Mesenchymal stem cell (in vitro differentiated cells and primary cell): ENCODE measurements around the gene TBX10.

Experiments used
- DNase-seq: peaks from one replicate; pipeline ENCODE4 v3.0.0-alpha.2; 2013
- H2AFZ ChIP-seq: one replicate; pipeline ENCODE4 v1.6.1; 2013; ENCODE audit warnings: low read depth, mild to moderate bottlenecking, control low read depth, inconsistent platforms, low read length, moderate library complexity
- H2AK5ac ChIP-seq: 2 replicates; pipeline ENCODE4 v1.6.1; 2013; ENCODE audit warnings: low read length, moderate library complexity, mild to moderate bottlenecking, inconsistent platforms; ENCODE audit not compliant: severe bottlenecking
- H2BK120ac ChIP-seq: one replicate; pipeline ENCODE4 v1.6.1; 2013; ENCODE audit warnings: low read depth, mild to moderate bottlenecking, inconsistent platforms, low read length, moderate library complexity
- H2BK12ac ChIP-seq, 2 experiments: one replicate each; pipeline ENCODE4 v1.6.1; 2013; ENCODE audit warnings: inconsistent platforms in 2 of 2, low read length in 2 of 2, mild to moderate bottlenecking in 2 of 2, moderate library complexity in 2 of 2, control low read depth in 1 of 2
- H2BK15ac ChIP-seq: one replicate; pipeline ENCODE4 v1.6.1; 2013; ENCODE audit warnings: mild to moderate bottlenecking, low read depth, inconsistent platforms; ENCODE audit not compliant: poor library complexity, severe bottlenecking
- H2BK5ac ChIP-seq: 2 replicates; pipeline ENCODE4 v1.6.1; 2013; ENCODE audit warnings: low read depth, mild to moderate bottlenecking, low read length, control low read depth, inconsistent platforms; ENCODE audit not compliant: poor library complexity, severe bottlenecking
- H3K14ac ChIP-seq, 2 experiments: one replicate each; pipeline ENCODE4 v1.6.1; 2013; ENCODE audit warnings: inconsistent platforms in 2 of 2, low read length in 2 of 2, control low read depth in 1 of 2, mild to moderate bottlenecking in 1 of 2, moderate library complexity in 1 of 2
- H3K18ac ChIP-seq, 2 experiments: one replicate each; pipeline ENCODE4 v1.6.1; 2013; ENCODE audit warnings: inconsistent platforms in 2 of 2, low read length in 2 of 2, control low read depth in 1 of 2, low read depth in 1 of 2, mild to moderate bottlenecking in 1 of 2
- H3K23ac ChIP-seq, 2 experiments: one replicate each; pipeline ENCODE4 v1.6.1; 2013; ENCODE audit warnings: inconsistent platforms in 2 of 2, low read length in 2 of 2, mild to moderate bottlenecking in 2 of 2, moderate library complexity in 2 of 2, control low read depth in 1 of 2
- H3K27ac ChIP-seq: 2 replicates; pipeline ENCODE4 v1.5.1; 2013; ENCODE audit warnings: mild to moderate bottlenecking, moderate library complexity, low read length, control low read depth, inconsistent platforms; ENCODE audit not compliant: poor library complexity, severe bottlenecking
- H3K27me3 ChIP-seq, 2 experiments: 2 replicates each; pipeline versions ENCODE4 v1.6.1 to v1.7.0; 2013; ENCODE audit warnings: low read length in 2 of 2, mild to moderate bottlenecking in 2 of 2, moderate library complexity in 2 of 2, control low read depth in 1 of 2, inconsistent platforms in 1 of 2; ENCODE audit not compliant: control insufficient read depth in 1 of 2, insufficient read depth in 1 of 2
- H3K36me3 ChIP-seq, 2 experiments: 2 replicates each; pipeline versions ENCODE4 v1.6.1 to v1.7.0; 2013; ENCODE audit warnings: low read length in 2 of 2, control low read depth in 1 of 2, inconsistent platforms in 1 of 2, low read depth in 1 of 2, mild to moderate bottlenecking in 1 of 2; ENCODE audit not compliant: insufficient read depth in 2 of 2, control insufficient read depth in 1 of 2
- H3K4ac ChIP-seq, 2 experiments: one replicate each; pipeline ENCODE4 v1.6.1; 2013; ENCODE audit warnings: inconsistent platforms in 2 of 2, low read length in 2 of 2, mild to moderate bottlenecking in 2 of 2, moderate library complexity in 2 of 2, control low read depth in 1 of 2, low read depth in 1 of 2
- H3K4me1 ChIP-seq: 2 replicates; pipeline ENCODE4 v1.6.1; 2013; ENCODE audit warnings: low read depth, low read length, control low read depth; ENCODE audit not compliant: control insufficient read depth, insufficient read depth
- H3K4me2 ChIP-seq: 2 replicates; pipeline ENCODE4 v1.6.1; 2013; ENCODE audit warnings: low read length, mild to moderate bottlenecking, inconsistent platforms; ENCODE audit not compliant: poor library complexity, severe bottlenecking
- H3K4me3 ChIP-seq, 2 experiments: 2 replicates each; pipeline versions ENCODE4 v1.5.1 to v1.7.0; 2013; ENCODE audit warnings: low read length in 2 of 2, mild to moderate bottlenecking in 2 of 2, control low read depth in 1 of 2, low read depth in 1 of 2; ENCODE audit not compliant: insufficient read depth in 1 of 2
- H3K79me1 ChIP-seq: replicated peaks from 2 replicates; pipeline ENCODE4 v1.6.1; 2013; ENCODE audit warnings: mild to moderate bottlenecking, control low read depth, low read length, inconsistent platforms; ENCODE audit not compliant: poor library complexity, severe bottlenecking
- H3K9ac ChIP-seq: 2 replicates; pipeline ENCODE4 v1.7.0; 2013; ENCODE audit warnings: mild to moderate bottlenecking, low read length, moderate library complexity
- H3K9me3 ChIP-seq: 2 replicates; pipeline ENCODE4 v1.7.0; 2013; ENCODE audit warnings: mild to moderate bottlenecking, low read length; ENCODE audit not compliant: control insufficient read depth
- H4K8ac ChIP-seq: one replicate; pipeline ENCODE4 v1.6.1; 2013; ENCODE audit warnings: inconsistent platforms, mild to moderate bottlenecking, low read length, moderate library complexity
- H4K91ac ChIP-seq: one replicate; pipeline ENCODE4 v1.6.1; 2013; ENCODE audit warnings: mild to moderate bottlenecking, low read length, inconsistent platforms
- WGBS: methylation state at CpG from one replicate; pipeline ENCODE4 v1.1.7; 2013; ENCODE audit warnings: mixed read lengths; 5-methylcytosine and 5-hydroxymethylcytosine counted together

Gene TBX10

GRCh38 chr11:67670316-67671210 is 31.0 kb upstream of the TBX10 start:
- no peak overlapping the region for H2BK5ac ChIP-seq
- H3K36me3 ChIP-seq: no peaks in the 10 kb centered on the region
- H3K9me3 ChIP-seq: peaks cover 3% of the 10 kb centered on the region
- 89% methylated on average over 23 of the region's 23 CpGs for WGBS
- no peak overlapping the region for H2BK15ac ChIP-seq
- no peak overlapping the region for H2BK120ac ChIP-seq
- no peak overlapping the region for H4K91ac ChIP-seq
- peaks cover 20 to 51% of the 10 kb centered on the region in 2 experiments for H3K27me3 ChIP-seq
- no peak overlapping the region for H3K4me2 ChIP-seq
- peaks cover 2% of the 10 kb centered on the region for H3K4me1 ChIP-seq
- no peak overlapping the region for H3K18ac ChIP-seq
- H2AK5ac ChIP-seq: no peak overlapping the region
- H2AFZ ChIP-seq: no peak overlapping the region
- H3K27ac ChIP-seq: no peak overlapping the region
- no peak overlapping the region for H4K8ac ChIP-seq
- H3K14ac ChIP-seq: no peak overlapping the region
- H2BK12ac ChIP-seq: no peak overlapping the region
- H3K23ac ChIP-seq: no peak overlapping the region
- no peak overlapping the region for H3K4ac ChIP-seq
- no peak overlapping the region for H3K9ac ChIP-seq
- no peak for DNase-seq
- no peaks in the 10 kb centered on the region for H3K79me1 ChIP-seq
- H3K4me3 ChIP-seq: no peak overlapping the region

- H3K27ac ChIP-seq: no peak overlapping the region
- H2BK5ac ChIP-seq: no peak overlapping the region
- no peak overlapping the region for H3K4me2 ChIP-seq
- no peaks in the 10 kb centered on the region for H3K36me3 ChIP-seq
- H3K4me1 ChIP-seq: peaks cover 2% of the 10 kb centered on the region
- no peaks in the 10 kb centered on the region for H3K9me3 ChIP-seq
- no peak overlapping the region for H2BK12ac ChIP-seq
- no peak overlapping the region for H3K18ac ChIP-seq
- H4K91ac ChIP-seq: no peak overlapping the region
- H3K4me3 ChIP-seq: no peak overlapping the region
- no peaks in the 10 kb centered on the region for H3K79me1 ChIP-seq
- H2BK15ac ChIP-seq: no peak overlapping the region
- no peak overlapping the region for H2BK120ac ChIP-seq
- DNase-seq: no peak
- H3K27me3 ChIP-seq: peaks cover under 1 to 43% of the 10 kb centered on the region in 2 experiments
- H3K23ac ChIP-seq: no peak overlapping the region
- no peak overlapping the region for H2AFZ ChIP-seq
- no peak overlapping the region for H2AK5ac ChIP-seq
- no peak overlapping the region for H3K14ac ChIP-seq
- WGBS: 68% methylated on average over 5 of the region's 5 CpGs
- no peak overlapping the region for H4K8ac ChIP-seq
- H3K4ac ChIP-seq: no peak overlapping the region
- no peak overlapping the region for H3K9ac ChIP-seq
Observed at GRCh38 chr11:67668192-67668551, 28.6 kb upstream of the TBX10 start.

- Histone ChIP-seq H3K27me3 (peaks cover 6 to 48% of the 10 kb centered on the region in 2 experiments), H2BK5ac (no peak overlapping the region), H3K4me3 (no peak overlapping the region), H3K4me1 (peaks cover 2% of the 10 kb centered on the region), H3K9me3 (no peaks in the 10 kb centered on the region), H3K14ac (no peak overlapping the region), H2BK120ac (no peak overlapping the region), H2AFZ (no peak overlapping the region), H3K27ac (no peak overlapping the region), H3K9ac (no peak overlapping the region), H3K4me2 (no peak overlapping the region), H3K23ac (no peak overlapping the region), H2BK12ac (no peak overlapping the region), H4K91ac (no peak overlapping the region), H2BK15ac (no peak overlapping the region), H4K8ac (no peak overlapping the region), H3K18ac (no peak overlapping the region), H3K79me1 (no peaks in the 10 kb centered on the region), H2AK5ac (no peak overlapping the region), H3K36me3 (no peaks in the 10 kb centered on the region), H3K4ac (no peak overlapping the region)
- WGBS: 86% methylated on average over 25 of the region's 26 CpGs
- DNase-seq: no peak
Observed at GRCh38 chr11:67667490-67668191, 28.1 kb upstream of the TBX10 start.

- no peak overlapping the region for H2BK15ac ChIP-seq
- WGBS: 79% methylated on average over 20 of the region's 20 CpGs
- no peak overlapping the region for H2BK120ac ChIP-seq
- no peak overlapping the region for H3K27ac ChIP-seq
- H2BK5ac ChIP-seq: no peak overlapping the region
- H3K36me3 ChIP-seq: no peaks in the 10 kb centered on the region
- no peak overlapping the region for H2AK5ac ChIP-seq
- H3K4me3 ChIP-seq: no peak overlapping the region
- peaks cover 2% of the 10 kb centered on the region for H3K4me1 ChIP-seq
- no peak overlapping the region for H3K23ac ChIP-seq
- no peak overlapping the region for H2AFZ ChIP-seq
- no peak for DNase-seq
- H3K9ac ChIP-seq: no peak overlapping the region
- peaks cover 13 to 51% of the 10 kb centered on the region in 2 experiments for H3K27me3 ChIP-seq
- H3K14ac ChIP-seq: no peak overlapping the region
- no peak overlapping the region for H3K18ac ChIP-seq
- H3K4ac ChIP-seq: no peak overlapping the region
- no peak overlapping the region for H3K4me2 ChIP-seq
- no peaks in the 10 kb centered on the region for H3K9me3 ChIP-seq
- no peaks in the 10 kb centered on the region for H3K79me1 ChIP-seq
- no peak overlapping the region for H2BK12ac ChIP-seq
- no peak overlapping the region for H4K8ac ChIP-seq
- H4K91ac ChIP-seq: no peak overlapping the region
Observed at GRCh38 chr11:67666676-67667489, 27.3 kb upstream of the TBX10 start.
